ENCODE measurements around the gene SPX.

SPX gene

GRCh38 chr12:21546716-21547115, 20.6 kb downstream of the SPX start:
- H2AFZ ChIP-seq (ENCODE audit: low read length) = no peak overlapping the region
- H3F3A ChIP-seq (ENCODE audit: insufficient read depth, low read length) = no peaks in the 10 kb centered on the region
- no peak for TF ChIP-seq CTCF (IDR thresholded peaks at IDR 0.05; ENCODE audit: low read length)
- TF ChIP-seq EZH2 (IDR thresholded peaks at IDR 0.05; ENCODE audit: borderline replicate concordance, low read length) = no peak
- no peaks in the 10 kb centered on the region for H3K4me1 ChIP-seq (ENCODE audit: insufficient read depth, low read length, severe bottlenecking)
- no peaks in the 10 kb centered on the region for H3K9me3 ChIP-seq (ENCODE audit: low read length)
- no peak overlapping the region for H3K4me2 ChIP-seq (ENCODE audit: low read length)
- no peaks in the 10 kb centered on the region for H3K9me2 ChIP-seq (ENCODE audit: low read depth, low read length)
- H4K20me1 ChIP-seq (ENCODE audit: insufficient read depth, low read length) = no peaks in the 10 kb centered on the region
- no peak overlapping the region for H3K27ac ChIP-seq (ENCODE audit: low read depth, low read length, poor library complexity, severe bottlenecking)
- no peaks in the 10 kb centered on the region for H3K36me3 ChIP-seq (ENCODE audit: insufficient read depth, low read length)
- H3K9ac ChIP-seq (ENCODE audit: low read length) = no peak overlapping the region
- no peak overlapping the region for H3K4me3 ChIP-seq (ENCODE audit: low read depth, low read length, poor library complexity, severe bottlenecking)
- no peaks in the 10 kb centered on the region for H3K79me2 ChIP-seq (ENCODE audit: insufficient read depth, low read length)
- no peaks in the 10 kb centered on the region for H3K27me3 ChIP-seq (ENCODE audit: insufficient read depth, low read length)

GRCh38 chr12:21547437-21547836, 21.3 kb downstream of the SPX start:
- H3F3A ChIP-seq (ENCODE audit: insufficient read depth, low read length) = no peaks in the 10 kb centered on the region
- no peaks in the 10 kb centered on the region for H3K79me2 ChIP-seq (ENCODE audit: insufficient read depth, low read length)
- no peak overlapping the region for H3K4me3 ChIP-seq (ENCODE audit: low read depth, low read length, poor library complexity, severe bottlenecking)
- no peaks in the 10 kb centered on the region for H3K36me3 ChIP-seq (ENCODE audit: insufficient read depth, low read length)
- H3K27me3 ChIP-seq (ENCODE audit: insufficient read depth, low read length) = no peaks in the 10 kb centered on the region
- H3K9me3 ChIP-seq (ENCODE audit: low read length) = no peaks in the 10 kb centered on the region
- TF ChIP-seq CTCF (IDR thresholded peaks at IDR 0.05; ENCODE audit: low read length) (no peak), EZH2 (IDR thresholded peaks at IDR 0.05; ENCODE audit: borderline replicate concordance, low read length) (no peak)
- no peak overlapping the region for H2AFZ ChIP-seq (ENCODE audit: low read length)
- H3K27ac ChIP-seq (ENCODE audit: low read depth, low read length, poor library complexity, severe bottlenecking) = no peak overlapping the region
- no peaks in the 10 kb centered on the region for H3K4me1 ChIP-seq (ENCODE audit: insufficient read depth, low read length, severe bottlenecking)
- no peak overlapping the region for H3K9ac ChIP-seq (ENCODE audit: low read length)
- H3K4me2 ChIP-seq (ENCODE audit: low read length) = no peak overlapping the region
- no peaks in the 10 kb centered on the region for H3K9me2 ChIP-seq (ENCODE audit: low read depth, low read length)
- no peaks in the 10 kb centered on the region for H4K20me1 ChIP-seq (ENCODE audit: insufficient read depth, low read length)

GRCh38 chr12:21551841-21552465, 25.9 kb downstream of the SPX start:
- no peak overlapping the region for H3K4me2 ChIP-seq (ENCODE audit: low read length)
- no peaks in the 10 kb centered on the region for H3K27me3 ChIP-seq (ENCODE audit: insufficient read depth, low read length)
- no peak overlapping the region for H3K9ac ChIP-seq (ENCODE audit: low read length)
- no peaks in the 10 kb centered on the region for H3F3A ChIP-seq (ENCODE audit: insufficient read depth, low read length)
- no peak for TF ChIP-seq EZH2 (IDR thresholded peaks at IDR 0.05; ENCODE audit: borderline replicate concordance, low read length)
- TF ChIP-seq CTCF (IDR thresholded peaks at IDR 0.05; ENCODE audit: low read length) = no peak
- H3K27ac ChIP-seq (ENCODE audit: low read depth, low read length, poor library complexity, severe bottlenecking) = no peak overlapping the region
- H3K79me2 ChIP-seq (ENCODE audit: insufficient read depth, low read length) = no peaks in the 10 kb centered on the region
- H2AFZ ChIP-seq (ENCODE audit: low read length) = no peak overlapping the region
- no peak overlapping the region for H3K4me3 ChIP-seq (ENCODE audit: low read depth, low read length, poor library complexity, severe bottlenecking)
- no peaks in the 10 kb centered on the region for H3K36me3 ChIP-seq (ENCODE audit: insufficient read depth, low read length)
- H3K9me3 ChIP-seq (ENCODE audit: low read length) = no peaks in the 10 kb centered on the region
- H3K9me2 ChIP-seq (ENCODE audit: low read depth, low read length) = no peaks in the 10 kb centered on the region
- no peaks in the 10 kb centered on the region for H4K20me1 ChIP-seq (ENCODE audit: insufficient read depth, low read length)
- H3K4me1 ChIP-seq (ENCODE audit: insufficient read depth, low read length, severe bottlenecking) = no peaks in the 10 kb centered on the region
